Parathyroid adenoma (tissue), 2 donors: ENCODE measurements around the gene SYNGR2.

ENCODE experiments used
- H2AFZ ChIP-seq: fragments of 300-600 bp; sonication (generic); one replicate; pipeline ENCODE4 v1.7.0; 2017; ENCODE audit warnings: antibody characterized with exemption, mild to moderate bottlenecking
- H3K27ac ChIP-seq: fragments of 300-600 bp; sonication (generic); one replicate; pipeline ENCODE4 v1.7.0; 2017
- H3K27me3 ChIP-seq: fragments of 300-600 bp; sonication (generic); one replicate; pipeline ENCODE4 v1.7.0; 2017; ENCODE audit warnings: low read length; ENCODE audit not compliant: control insufficient read depth, insufficient read depth
- H3K36me3 ChIP-seq: fragments of 300-600 bp; sonication (generic); one replicate; pipeline ENCODE4 v1.7.0; 2017; ENCODE audit warnings: low read length; ENCODE audit not compliant: control insufficient read depth, insufficient read depth
- H3K4me1 ChIP-seq: fragments of 300-600 bp; sonication (generic); one replicate; pipeline ENCODE4 v1.7.0; 2017; ENCODE audit warnings: control low read depth
- H3K4me2 ChIP-seq: fragments of 300-600 bp; sonication (generic); one replicate; pipeline ENCODE4 v1.7.0; 2017; ENCODE audit warnings: low read length
- H3K4me3 ChIP-seq: fragments of 300-600 bp; sonication (generic); one replicate; pipeline ENCODE4 v1.7.0; 2017; ENCODE audit warnings: low read depth, low read length
- H3K79me2 ChIP-seq: fragments of 300-600 bp; sonication (generic); one replicate; pipeline ENCODE4 v1.7.0; 2017; ENCODE audit warnings: control low read depth
- H3K9ac ChIP-seq: fragments of 300-600 bp; sonication (generic); one replicate; pipeline ENCODE4 v1.7.0; 2017; ENCODE audit warnings: mild to moderate bottlenecking
- H3K9me3 ChIP-seq: fragments of 300-600 bp; sonication (generic); one replicate; pipeline ENCODE4 v1.7.0; 2017; ENCODE audit warnings: low read length; ENCODE audit not compliant: control insufficient read depth
- TF ChIP-seq, protein P1 (sequence below): fragments of 300-600 bp; sonication (generic); IDR thresholded peaks from one replicate; pipeline ENCODE4 v1.7.0; 2017; ENCODE audit warnings: antibody characterized with exemption, mild to moderate bottlenecking
- donor health status: primary hyperparathyroidism.

SYNGR2 gene

DNA sequence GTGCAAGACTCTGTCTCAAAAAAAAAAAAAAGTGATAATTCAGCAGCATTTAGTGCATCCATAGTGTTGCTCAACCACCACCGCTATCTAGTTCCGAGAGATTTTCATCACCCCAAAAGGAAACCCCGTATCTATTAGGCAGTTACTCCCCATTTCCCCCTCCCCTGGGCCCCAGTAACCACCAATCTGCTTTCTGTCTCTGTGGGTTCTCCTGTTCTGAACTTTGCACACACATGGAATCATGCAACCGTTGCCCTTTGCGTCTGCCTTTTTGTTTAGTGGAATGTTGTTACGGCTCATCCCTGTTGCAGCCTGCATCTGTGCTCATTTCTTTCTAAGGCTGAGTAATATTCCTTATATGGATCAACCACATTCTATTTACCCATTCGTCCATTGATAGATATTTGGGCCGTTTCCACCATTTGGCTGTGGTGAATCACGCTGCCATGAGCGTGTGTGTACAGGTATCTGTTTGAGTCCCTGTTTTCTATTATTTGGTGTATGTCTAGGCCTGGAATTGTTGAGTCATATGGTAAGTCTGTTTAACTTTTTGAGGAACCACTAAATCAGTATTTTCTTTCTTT, 8.7 kb upstream of the SYNGR2 start:
- TF ChIP-seq, protein P1, sequence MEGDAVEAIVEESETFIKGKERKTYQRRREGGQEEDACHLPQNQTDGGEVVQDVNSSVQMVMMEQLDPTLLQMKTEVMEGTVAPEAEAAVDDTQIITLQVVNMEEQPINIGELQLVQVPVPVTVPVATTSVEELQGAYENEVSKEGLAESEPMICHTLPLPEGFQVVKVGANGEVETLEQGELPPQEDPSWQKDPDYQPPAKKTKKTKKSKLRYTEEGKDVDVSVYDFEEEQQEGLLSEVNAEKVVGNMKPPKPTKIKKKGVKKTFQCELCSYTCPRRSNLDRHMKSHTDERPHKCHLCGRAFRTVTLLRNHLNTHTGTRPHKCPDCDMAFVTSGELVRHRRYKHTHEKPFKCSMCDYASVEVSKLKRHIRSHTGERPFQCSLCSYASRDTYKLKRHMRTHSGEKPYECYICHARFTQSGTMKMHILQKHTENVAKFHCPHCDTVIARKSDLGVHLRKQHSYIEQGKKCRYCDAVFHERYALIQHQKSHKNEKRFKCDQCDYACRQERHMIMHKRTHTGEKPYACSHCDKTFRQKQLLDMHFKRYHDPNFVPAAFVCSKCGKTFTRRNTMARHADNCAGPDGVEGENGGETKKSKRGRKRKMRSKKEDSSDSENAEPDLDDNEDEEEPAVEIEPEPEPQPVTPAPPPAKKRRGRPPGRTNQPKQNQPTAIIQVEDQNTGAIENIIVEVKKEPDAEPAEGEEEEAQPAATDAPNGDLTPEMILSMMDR: no peak
- Histone ChIP-seq H3K79me2 (no peaks in the 10 kb centered on the region), H3K4me3 (no peak overlapping the region), H3K27ac (no peak overlapping the region), H3K9me3 (no peaks in the 10 kb centered on the region), H3K36me3 (no peaks in the 10 kb centered on the region), H2AFZ (no peak overlapping the region), H3K9ac (no peak overlapping the region), H3K4me1 (no peaks in the 10 kb centered on the region), H3K4me2 (no peak overlapping the region), H3K27me3 (no peaks in the 10 kb centered on the region)

DNA sequence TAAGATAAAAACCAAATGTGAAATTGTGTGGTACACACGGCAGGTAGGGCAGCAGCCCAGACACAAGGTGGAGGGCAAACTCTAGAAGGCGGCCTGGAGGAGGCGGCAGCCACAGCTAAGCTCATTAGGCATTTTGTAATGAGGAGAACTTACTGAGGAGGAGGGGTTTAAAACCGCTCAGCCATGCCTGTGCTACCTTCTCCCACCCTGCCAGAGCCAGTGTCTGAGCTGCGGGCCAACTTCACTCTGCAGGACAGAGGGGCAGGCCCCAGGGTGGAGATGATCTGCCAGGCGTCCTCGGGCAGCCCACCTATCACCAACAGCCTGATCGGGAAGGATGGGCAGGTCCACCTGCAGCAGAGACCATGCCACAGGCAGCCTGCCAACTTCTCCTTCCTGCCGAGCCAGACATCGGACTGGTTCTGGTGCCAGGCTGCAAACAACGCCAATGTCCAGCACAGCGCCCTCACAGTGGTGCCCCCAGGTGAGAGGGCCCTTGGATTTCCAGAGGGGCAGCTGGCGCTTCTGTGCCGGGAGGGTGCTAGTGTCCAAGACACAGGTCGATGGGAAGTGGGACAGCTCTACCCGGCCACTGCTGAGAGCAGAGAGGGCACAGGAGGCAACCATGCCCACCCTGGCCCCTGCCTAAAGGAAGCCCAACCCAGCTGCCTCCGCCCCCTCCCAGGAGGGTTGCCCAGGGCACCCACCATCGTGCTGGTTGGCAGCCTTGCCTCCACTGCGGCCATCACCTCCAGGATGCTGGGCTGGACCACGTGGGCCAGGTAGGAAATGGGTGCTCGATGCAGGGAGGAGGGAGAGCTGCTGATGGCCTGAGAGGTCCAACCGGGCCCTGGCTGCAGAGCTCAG, 4.3 kb upstream of the SYNGR2 start:
- Histone ChIP-seq H3K9ac (no peak overlapping the region), H3K4me3 (no peak overlapping the region), H3K4me1 (peaks cover 3% of the 10 kb centered on the region), H3K36me3 (no peaks in the 10 kb centered on the region), H3K27ac (no peak overlapping the region), H2AFZ (no peak overlapping the region), H3K4me2 (no peak overlapping the region), H3K27me3 (no peaks in the 10 kb centered on the region), H3K79me2 (no peaks in the 10 kb centered on the region), H3K9me3 (no peaks in the 10 kb centered on the region)
- TF ChIP-seq, protein P1: no peak

DNA sequence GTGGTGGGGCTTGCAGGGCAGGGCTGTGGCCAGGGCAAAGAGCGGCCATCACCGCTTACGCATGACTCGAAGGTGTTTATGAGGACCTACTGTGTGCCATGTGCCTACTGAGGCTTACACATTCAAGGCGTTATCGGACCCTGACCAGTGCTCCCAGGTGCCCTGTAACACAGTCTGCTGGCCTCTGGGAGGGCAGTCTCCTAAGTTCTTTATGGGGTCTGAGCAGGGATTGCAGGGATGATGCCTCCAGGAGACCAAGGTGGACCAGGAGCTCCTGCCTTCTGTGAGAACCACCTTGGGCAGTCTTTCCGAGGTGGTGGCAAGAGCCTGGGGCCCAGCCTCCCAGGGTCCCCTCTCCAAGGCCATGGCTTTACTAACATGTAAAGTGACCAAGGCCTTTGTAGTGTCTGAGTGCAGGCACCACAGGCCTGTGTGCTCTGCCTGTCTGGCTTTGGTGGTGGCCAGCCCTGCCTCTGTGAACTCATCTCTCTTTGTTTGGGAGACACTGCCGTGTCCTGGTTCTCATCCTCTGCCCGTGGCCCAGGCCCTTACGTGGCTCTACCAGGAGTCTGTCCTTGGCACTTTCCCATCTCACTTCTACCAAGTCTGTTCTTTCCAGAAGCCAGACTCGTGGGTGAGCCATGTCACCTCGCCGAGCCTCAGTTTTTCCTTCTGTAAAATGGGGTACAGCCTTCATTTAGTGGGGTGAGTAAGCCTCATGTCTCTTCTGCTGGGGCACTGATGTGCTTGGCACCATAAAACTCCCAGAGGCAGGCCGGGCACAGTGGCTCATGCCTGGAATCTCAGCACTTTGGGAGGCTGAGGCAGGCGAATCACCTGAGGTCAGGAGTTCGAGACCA, 3.4 kb upstream of the SYNGR2 start:
- Histone ChIP-seq H3K4me2 (no peak overlapping the region), H3K79me2 (no peaks in the 10 kb centered on the region), H3K4me1 (peaks cover 7% of the 10 kb centered on the region), H3K36me3 (no peaks in the 10 kb centered on the region), H3K9me3 (no peaks in the 10 kb centered on the region), H3K27ac (no peak overlapping the region), H3K9ac (no peak overlapping the region), H3K27me3 (no peaks in the 10 kb centered on the region), H2AFZ (no peak overlapping the region), H3K4me3 (no peak overlapping the region)
- TF ChIP-seq, protein P1: no peak

DNA sequence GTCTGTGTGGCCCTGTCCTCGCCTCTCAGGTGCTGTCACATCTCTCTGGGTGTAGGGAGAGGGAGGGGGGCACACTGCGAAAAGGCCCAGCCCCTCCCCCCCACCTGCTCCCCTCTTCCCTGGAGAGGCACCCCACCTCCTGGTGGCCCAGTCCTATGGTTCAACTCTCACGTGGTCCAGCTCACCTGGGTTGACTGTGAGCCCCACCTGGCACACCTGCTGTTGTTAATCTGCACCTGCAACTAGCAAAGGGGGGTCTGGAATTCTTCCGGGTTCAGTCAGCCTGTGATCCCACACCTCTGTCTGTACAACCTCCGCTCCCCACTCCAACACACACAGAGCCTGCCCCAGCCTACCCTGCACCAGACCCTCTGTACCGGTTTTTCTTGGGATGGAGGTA, 2.0 kb upstream of the SYNGR2 start:
- H3K9ac ChIP-seq: no peak overlapping the region
- H3K4me3 ChIP-seq: no peak overlapping the region
- peaks cover 7% of the 10 kb centered on the region for H3K4me1 ChIP-seq
- TF ChIP-seq, protein P1: no peak
- no peak overlapping the region for H3K27ac ChIP-seq
- H3K9me3 ChIP-seq: no peaks in the 10 kb centered on the region
- no peak overlapping the region for H3K4me2 ChIP-seq
- no peaks in the 10 kb centered on the region for H3K36me3 ChIP-seq
- H3K79me2 ChIP-seq: no peaks in the 10 kb centered on the region
- no peaks in the 10 kb centered on the region for H3K27me3 ChIP-seq
- no peak overlapping the region for H2AFZ ChIP-seq
